HEK293 (cell line): ENCODE measurements around the gene IFNA7.

Source experiments
- CTCF ChIP-seq: fragments of 450-650 bp; formaldehyde crosslinking; IDR thresholded peaks from 2 replicates; pipeline ENCODE4 v1.5.1; 2016; ENCODE audit warnings: missing biosample characterization, missing genetic modification characterization
- GLI4 ChIP-seq: fragments of 450-650 bp; formaldehyde crosslinking; IDR thresholded peaks from 2 replicates; pipeline ENCODE4 v1.5.1; 2016; ENCODE audit warnings: missing biosample characterization, missing genetic modification characterization
- SETDB1 ChIP-seq: IDR thresholded peaks from one replicate; pipeline ENCODE4 v1.6.1; 2017; ENCODE audit warnings: mild to moderate bottlenecking, low read length, moderate library complexity, mixed read lengths; ENCODE audit not compliant: insufficient read length
- YY1 ChIP-seq: fragments of 450-650 bp; formaldehyde crosslinking; IDR thresholded peaks from 2 replicates; pipeline ENCODE4 v1.5.1; 2018; ENCODE audit warnings: missing biosample characterization, missing genetic modification characterization
- ZFP37 ChIP-seq: fragments of 450-650 bp; formaldehyde crosslinking; IDR thresholded peaks from 2 replicates; pipeline ENCODE4 v1.5.1; 2016; ENCODE audit warnings: missing biosample characterization, missing genetic modification characterization
- ZNF10 ChIP-seq: fragments of 450-650 bp; formaldehyde crosslinking; IDR thresholded peaks from 2 replicates; pipeline ENCODE4 v1.5.1; 2017; ENCODE audit warnings: missing biosample characterization, missing genetic modification characterization
- ZNF132 ChIP-seq: fragments of 450-650 bp; formaldehyde crosslinking; IDR thresholded peaks from 2 replicates; pipeline ENCODE4 v1.5.1; 2017; ENCODE audit warnings: missing biosample characterization, missing genetic modification characterization, borderline replicate concordance
- ZNF274 ChIP-seq, 2 experiments: fragments of 200-500 bp in 1 of 2; fragments of 450-650 bp in 1 of 2; sonication (Bioruptor generic) in 1 of 2; formaldehyde crosslinking in 1 of 2; IDR thresholded peaks; 2 replicates each; pipeline versions ENCODE4 v1.5.1 to v1.6.1; 2014 to 2016; ENCODE audit warnings: borderline replicate concordance in 1 of 2, inconsistent platforms in 1 of 2, low read length in 1 of 2, missing biosample characterization in 1 of 2, missing genetic modification characterization in 1 of 2
- ZNF394 ChIP-seq: fragments of 450-650 bp; formaldehyde crosslinking; IDR thresholded peaks from 2 replicates; pipeline ENCODE4 v1.5.1; 2016; ENCODE audit warnings: missing biosample characterization, missing genetic modification characterization, mild to moderate bottlenecking, moderate library complexity, borderline replicate concordance
- ZNF670 ChIP-seq: fragments of 450-650 bp; formaldehyde crosslinking; IDR thresholded peaks from 2 replicates; pipeline ENCODE4 v1.5.1; 2016; ENCODE audit warnings: missing biosample characterization, missing genetic modification characterization, low read depth
- ZSCAN30 ChIP-seq: fragments of 450-650 bp; IDR thresholded peaks from 2 replicates; pipeline ENCODE4 v1.5.1; 2018; ENCODE audit warnings: missing biosample characterization, mild to moderate bottlenecking, missing genetic modification characterization, moderate library complexity
- TF ChIP-seq, protein P1 (sequence below): fragments of 450-650 bp; formaldehyde crosslinking; IDR thresholded peaks from 2 replicates; pipeline ENCODE4 v1.5.1; 2017; ENCODE audit warnings: missing biosample characterization, mild to moderate bottlenecking, missing genetic modification characterization, moderate library complexity

DNA sequence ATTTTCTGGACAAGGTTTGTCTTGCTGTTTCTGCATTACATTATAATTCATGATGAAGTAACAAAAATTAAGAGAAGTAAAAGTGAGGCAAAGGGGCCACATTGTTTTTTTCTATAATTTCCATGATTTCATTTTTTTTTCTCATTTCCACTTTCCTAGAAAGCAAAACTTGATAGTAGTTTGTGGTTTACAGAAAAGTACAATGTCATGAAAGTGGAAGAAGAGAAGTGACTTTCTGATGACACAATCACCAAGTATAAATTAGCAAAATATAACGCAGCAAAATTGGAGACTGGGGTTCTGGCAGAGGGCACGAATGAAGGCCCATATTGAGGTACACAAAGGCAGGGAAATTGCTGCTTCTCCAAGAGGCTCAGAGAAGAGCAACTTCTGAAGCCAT lies 42.8 kb upstream of the IFNA7 start:
- TF ChIP-seq YY1 (no peak), CTCF (tag by site-specific recombination) (no peak), SETDB1 (no peak), ZSCAN30 (tag by site-specific recombination) (no peak), GLI4 (tag by site-specific recombination) (no peak), ZFP37 (tag by site-specific recombination) (no peak), ZNF670 (tag by site-specific recombination) (no peak), ZNF394 (tag by site-specific recombination) (no peak), ZNF132 (tag by site-specific recombination) (no peak), ZNF274 (IDR thresholded peaks at IDR 0.05; ENCODE audit: low read length) (no peak), ZNF274 (tag by site-specific recombination; IDR thresholded peaks at IDR 0.05; ENCODE audit: borderline replicate concordance) (no peak), ZNF10 (tag by site-specific recombination) (no peak)
- TF ChIP-seq, protein P1, sequence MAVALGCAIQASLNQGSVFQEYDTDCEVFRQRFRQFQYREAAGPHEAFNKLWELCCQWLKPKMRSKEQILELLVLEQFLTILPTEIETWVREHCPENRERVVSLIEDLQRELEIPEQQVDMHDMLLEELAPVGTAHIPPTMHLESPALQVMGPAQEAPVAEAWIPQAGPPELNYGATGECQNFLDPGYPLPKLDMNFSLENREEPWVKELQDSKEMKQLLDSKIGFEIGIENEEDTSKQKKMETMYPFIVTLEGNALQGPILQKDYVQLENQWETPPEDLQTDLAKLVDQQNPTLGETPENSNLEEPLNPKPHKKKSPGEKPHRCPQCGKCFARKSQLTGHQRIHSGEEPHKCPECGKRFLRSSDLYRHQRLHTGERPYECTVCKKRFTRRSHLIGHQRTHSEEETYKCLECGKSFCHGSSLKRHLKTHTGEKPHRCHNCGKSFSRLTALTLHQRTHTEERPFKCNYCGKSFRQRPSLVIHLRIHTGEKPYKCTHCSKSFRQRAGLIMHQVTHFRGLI (tag by site-specific recombination), result no peak
